GM10266 (cell line): Measurements from ENCODE around the gene TSPAN6.

ENCODE experiments used
- DNase-seq: peaks from one replicate; pipeline ENCODE4 v3.0.0; 2012; ENCODE audit errors: extremely low spot score
- CTCF ChIP-seq: IDR thresholded peaks from 2 replicates; pipeline ENCODE4 v1.5.1; 2012; ENCODE audit warnings: mild to moderate bottlenecking, low read depth; ENCODE audit not compliant: control insufficient read depth, insufficient read depth; ENCODE audit errors: missing control alignments

TSPAN6 gene

DNA sequence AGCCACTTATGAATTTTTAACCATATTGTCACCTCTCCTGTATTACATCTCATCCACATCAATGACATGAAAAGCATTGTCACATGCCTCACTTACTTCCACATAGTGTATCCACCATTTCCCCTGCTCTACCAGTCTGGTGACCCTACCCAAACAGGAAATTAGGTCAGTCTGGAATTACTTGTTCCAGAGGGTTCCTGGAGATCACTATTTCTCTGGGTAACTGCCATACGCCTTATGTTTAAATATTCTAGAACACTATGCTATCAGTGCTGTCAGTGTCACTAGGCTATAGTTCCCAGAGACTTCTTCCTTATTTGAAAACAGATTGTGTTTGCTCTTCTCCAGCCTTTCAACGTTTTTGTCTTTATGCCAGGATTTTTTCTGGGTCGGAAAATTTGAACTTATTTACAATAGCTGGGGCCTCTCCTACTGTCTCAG, 22.4 kb upstream of the TSPAN6 start:
- no peak for DNase-seq
- TF ChIP-seq CTCF = no peak

- DNase-seq = no peak
Observed at GRCh38 chrX:100654261-100654660, 17.7 kb upstream of the TSPAN6 start.

DNA sequence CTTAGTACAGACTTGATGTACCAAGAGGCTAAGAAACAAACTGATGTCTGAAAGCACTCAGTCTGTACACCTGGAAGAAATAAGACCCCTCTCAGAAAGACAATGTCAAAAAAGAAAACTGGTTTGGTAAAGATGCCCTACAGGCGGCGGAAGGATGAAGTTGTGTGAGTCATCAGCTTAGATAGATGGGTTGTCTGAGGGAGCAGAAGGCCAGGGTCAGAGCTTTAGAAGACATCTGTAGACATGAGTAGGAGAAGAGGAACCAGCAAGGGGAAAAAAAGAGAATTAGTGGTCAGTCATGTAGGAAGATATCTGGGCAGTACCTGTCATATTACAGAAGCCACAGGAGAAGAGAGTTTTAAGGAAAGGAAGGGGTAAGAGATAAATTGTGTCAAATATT, 15.7 kb upstream of the TSPAN6 start:
- DNase-seq = no peak

More at GRCh38 chrX:100654261-100654660, 17.7 kb upstream of the TSPAN6 start:
- no peak for TF ChIP-seq CTCF

DNA sequence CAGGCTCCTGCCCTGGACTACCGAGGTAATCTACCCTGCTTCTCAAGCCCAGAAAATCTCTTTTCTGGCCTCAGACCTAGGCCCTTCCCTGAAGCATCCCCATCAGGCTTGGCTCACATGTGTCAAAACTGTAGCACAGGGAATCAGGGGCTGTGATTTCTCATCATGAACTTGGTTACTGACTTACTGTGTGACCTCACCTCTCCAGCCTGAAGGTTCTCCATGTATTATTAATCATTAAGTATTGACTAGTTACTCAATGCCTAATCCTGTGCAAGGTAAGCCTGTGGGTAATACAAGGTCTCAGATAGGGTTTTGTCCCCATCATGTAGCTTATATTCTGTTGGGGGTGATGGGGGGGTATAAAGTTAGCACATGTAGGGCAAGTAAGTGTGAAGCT, 14.2 kb upstream of the TSPAN6 start:
- no peak for DNase-seq
- TF ChIP-seq CTCF = no peak

More for the DNA sequence above, 15.7 kb upstream of the TSPAN6 start:
- no peak for TF ChIP-seq CTCF

DNA sequence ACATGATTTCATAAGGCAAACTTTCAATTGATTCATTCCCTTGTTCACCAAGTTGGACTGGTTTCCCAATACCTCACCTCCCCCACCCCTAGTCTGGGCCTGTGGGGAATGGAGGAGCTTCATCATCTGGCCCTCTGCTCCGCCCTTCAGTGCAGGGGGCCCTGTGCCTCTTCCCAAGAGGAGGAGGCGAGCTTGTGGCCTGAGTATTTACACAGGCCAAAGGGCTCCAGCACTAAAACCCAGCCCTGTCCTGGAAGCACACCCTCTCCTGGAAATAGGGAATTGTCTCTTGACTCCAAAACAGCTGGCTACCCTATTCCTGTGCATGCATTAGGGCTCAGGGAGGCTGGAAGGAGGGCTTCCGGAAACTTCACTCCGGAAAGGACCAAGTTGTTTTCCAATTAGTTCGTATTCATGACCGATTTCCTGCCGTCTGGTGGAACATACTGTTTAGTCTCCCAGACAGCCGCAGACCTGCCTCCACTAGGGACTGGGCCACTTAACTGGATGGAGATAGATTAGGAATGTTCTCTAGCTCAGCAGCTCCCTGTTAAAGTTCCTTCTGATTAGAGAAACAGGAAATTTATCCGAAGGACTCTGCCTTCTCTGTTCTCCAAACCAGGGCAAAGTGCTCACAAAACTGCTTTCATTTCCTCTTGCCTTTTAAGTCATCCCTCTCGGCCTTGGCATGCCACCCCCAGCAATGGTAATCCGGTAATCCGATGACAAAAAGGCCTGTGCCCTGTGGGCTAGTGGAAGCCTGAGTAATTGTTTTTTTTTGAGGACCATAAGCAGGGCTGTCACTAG, 13.1 kb upstream of the TSPAN6 start:
- DNase-seq = no peak
- no peak for TF ChIP-seq CTCF

DNA sequence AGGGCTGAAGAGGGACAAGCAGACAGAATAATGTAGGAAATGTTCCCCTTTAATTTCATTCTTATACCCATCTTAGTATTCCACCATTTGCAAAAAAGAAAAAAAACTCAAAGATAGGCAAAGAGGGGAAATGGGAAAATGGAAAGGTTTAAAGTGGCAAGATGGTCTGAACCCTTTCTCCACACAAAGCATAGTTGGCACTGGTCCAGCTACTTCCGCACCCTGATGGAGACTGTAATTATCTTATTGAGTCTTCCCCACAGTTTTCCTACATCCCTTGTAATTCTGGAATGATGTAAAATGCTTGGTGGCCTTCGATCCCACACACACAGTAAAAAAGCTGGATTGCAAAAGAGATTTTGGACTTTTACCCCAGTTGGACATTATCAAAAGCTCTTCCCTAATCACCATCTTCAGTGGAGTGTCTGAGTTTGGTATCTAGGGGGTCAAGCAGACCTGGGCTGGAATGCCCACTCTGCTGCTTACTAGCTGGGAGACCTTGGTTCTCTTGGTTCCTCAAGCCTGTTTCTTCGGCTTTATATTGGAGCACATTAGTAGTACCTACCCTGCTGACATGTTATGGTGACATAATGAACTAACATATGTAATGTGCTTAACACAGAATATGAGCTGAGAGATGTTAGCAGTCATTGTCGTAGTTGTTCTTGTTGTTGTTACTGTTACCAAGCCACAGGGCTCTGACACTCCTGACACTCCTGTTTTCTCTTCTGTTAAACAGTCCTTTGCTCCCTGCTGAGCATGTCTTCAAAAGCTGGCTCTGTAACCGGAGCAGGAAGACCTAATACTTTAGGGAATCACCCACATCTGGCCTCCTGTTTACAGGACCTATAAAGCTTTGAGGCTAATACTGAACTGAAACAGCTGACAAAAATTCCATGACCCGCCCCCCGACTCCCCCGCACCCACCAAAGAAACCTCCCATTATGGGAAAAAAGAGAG, 12.1 kb upstream of the TSPAN6 start:
- no peak for TF ChIP-seq CTCF
- no peak for DNase-seq
